Pancreas (tissue), 10 donors: ENCODE data around the gene MAG. TPM values are rescaled to one million over a fixed set of nuclear protein-coding genes. Genes with fewer than 3 reads are reported as not detected.
"Not testable (repeated sequence)": the region's sequence is repeated elsewhere in the genome, so short reads cannot be mapped to it uniquely, and the experiment has no call there.

Source experiments
- ATAC-seq, 4 donors: fragments of 200-7000 bp; cut with Tn5 transposase; one replicate each; pipeline versions ENCODE4 v1.8.0 to v1.9.1; 2020; ENCODE audit warnings: mild to moderate bottlenecking in 4 of 4, moderate library complexity in 4 of 4
- DNase-seq, 6 donors: peaks; one replicate each; pipeline ENCODE4 v3.0.0-alpha.2; 2020
- FAIRE-seq: peaks from 2 replicates; lab custom pipeline; 2012; peaks lifted over from hg19 to GRCh38; lab: Jason Lieb, UNC
- H3K27ac ChIP-seq, 4 donors: fragments of 200-600 bp; sonication (generic); 1 replicate in 3 of 4; 2 replicates in 1 of 4; pipeline versions ENCODE4 v1.5.0 to v1.8.0; 2020
- H3K27me3 ChIP-seq, 4 donors: fragments of 200-600 bp; one replicate each; pipeline ENCODE4 v1.8.0; 2021
- H3K36me3 ChIP-seq, 3 donors: fragments of 200-600 bp; sonication (generic) in 1 of 3; one replicate each; pipeline versions ENCODE4 v1.5.0 to v1.8.0; 2020 to 2021
- H3K4me1 ChIP-seq, 3 donors: fragments of 200-600 bp; one replicate each; pipeline ENCODE4 v1.8.0; 2021
- H3K4me3 ChIP-seq, 4 donors: fragments of 200-600 bp; sonication (generic) in 2 of 4; one replicate each; pipeline versions ENCODE4 v1.5.0 to v1.8.0; 2020 to 2021
- H3K9me3 ChIP-seq, 4 donors: fragments of 200-600 bp; one replicate each; pipeline ENCODE4 v1.8.0; 2021
- WGBS, 2 donors: extraction: QIAGEN DNeasy Blood & Tissue Kit; methylation state at CpG; one replicate each; pipeline ENCODE4 v1.1.7; 2013; 5-methylcytosine and 5-hydroxymethylcytosine counted together
- intact Hi-C, 3 donors: fragments of 100-400 bp; cut with DNase I; formaldehyde crosslinking; loops; one replicate each; pipeline versions ENCODE4 v1.11.1 to v1.14.2; 2022
- polyA plus RNA-seq, 2 donors: library from polyadenylated mRNA; stranded (reverse); fragments of 200-250 nt; gene quantifications; one replicate each; pipeline ENCODE4 v1.2.3, GENCODE V29; 2013
- total RNA-seq, 6 donors: library from RNA; stranded (reverse); fragmentation: NEBNext Ultra II Directional in 4 of 6; extraction: Animal tissue kit (Norgen Biotek cat#: 25700) in 4 of 6; gene quantifications; one replicate each; pipeline versions ENCODE4 v1.2.1 to v1.2.4, GENCODE V29; 2021 to 2023
- TF ChIP-seq, protein P1 (sequence below), 4 donors: fragments of 200-600 bp; sonication (generic) in 3 of 4; IDR thresholded peaks; one replicate each; pipeline versions ENCODE4 v1.5.0 to v1.8.0; 2021; ENCODE audit warnings: antibody characterized with exemption in 4 of 4
- donor health status: healthy with polysubstance abuse.
- donor health status: DM: no; HTN: no; CAD: no; lungs with moderate emphysema.
- donor health status: DM: no; HTN: no; CAD: no.
- donor health status: control.
- donor health status: control.
- donor health status: Bipolar disorder and iron deficiency.
- donor health status: DM: yes; HTN: yes; CAD: no.
- donor health status: DM: no; HTN: no; CAD: no.
- donor health status: DM: no; HTN: no; CAD: no.
- donor health status: DM: yes; HTN: yes; CAD: no.

The MAG gene
- total and polyA plus RNA-seq, 8 donors = 0.17 to 0.47 TPM; not detected in 6

DNA sequence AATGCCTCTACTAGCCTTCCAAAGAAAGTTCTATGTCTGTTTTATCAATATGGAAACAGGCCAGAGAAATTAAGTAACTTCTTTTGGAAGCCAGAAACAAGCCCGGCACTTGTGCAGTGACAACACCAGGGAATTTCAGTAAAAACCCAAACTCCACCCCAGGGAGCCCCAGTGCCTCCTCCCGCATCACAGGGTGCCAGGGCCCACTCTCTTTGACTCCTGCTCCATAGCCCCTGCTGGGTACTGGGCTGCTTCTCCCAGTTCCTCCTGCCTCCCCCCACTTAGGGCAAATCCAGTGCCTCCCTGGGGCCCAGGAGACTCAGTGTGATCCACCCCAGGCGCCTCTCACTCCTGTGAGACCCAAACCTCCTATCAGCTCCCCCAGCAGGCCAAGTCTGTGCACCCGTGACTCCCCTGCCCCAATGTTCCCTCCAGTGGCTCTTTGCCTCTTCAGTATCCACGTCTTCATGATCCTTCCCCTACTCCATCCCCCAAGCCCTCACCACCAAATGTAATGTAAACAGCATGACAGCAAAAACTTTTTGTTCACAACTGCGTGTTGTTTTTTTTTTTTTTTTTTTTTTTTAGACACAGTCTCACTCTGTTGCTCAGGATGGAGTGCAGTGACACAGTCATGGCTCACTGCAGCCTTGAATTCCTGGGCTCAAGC is 64.0 kb downstream of the MAG start:
- DNase-seq = no peak
- Histone ChIP-seq H3K36me3 (no peaks in the 10 kb centered on the region), H3K4me1 (peaks cover 0 to 4% (median 0%) of the 10 kb centered on the region in 3 donors), H3K4me3 (no peak overlapping the region), H3K27ac (no peak overlapping the region), H3K9me3 (no peaks in the 10 kb centered on the region), H3K27me3 (no peaks in the 10 kb centered on the region)
- intact Hi-C loops = no loop called here
- ATAC-seq = no peak
- FAIRE-seq = no peak
- WGBS, 2 donors = 52 to 74% methylated on average over 6 of the region's 6 CpGs
- TF ChIP-seq, protein P1, sequence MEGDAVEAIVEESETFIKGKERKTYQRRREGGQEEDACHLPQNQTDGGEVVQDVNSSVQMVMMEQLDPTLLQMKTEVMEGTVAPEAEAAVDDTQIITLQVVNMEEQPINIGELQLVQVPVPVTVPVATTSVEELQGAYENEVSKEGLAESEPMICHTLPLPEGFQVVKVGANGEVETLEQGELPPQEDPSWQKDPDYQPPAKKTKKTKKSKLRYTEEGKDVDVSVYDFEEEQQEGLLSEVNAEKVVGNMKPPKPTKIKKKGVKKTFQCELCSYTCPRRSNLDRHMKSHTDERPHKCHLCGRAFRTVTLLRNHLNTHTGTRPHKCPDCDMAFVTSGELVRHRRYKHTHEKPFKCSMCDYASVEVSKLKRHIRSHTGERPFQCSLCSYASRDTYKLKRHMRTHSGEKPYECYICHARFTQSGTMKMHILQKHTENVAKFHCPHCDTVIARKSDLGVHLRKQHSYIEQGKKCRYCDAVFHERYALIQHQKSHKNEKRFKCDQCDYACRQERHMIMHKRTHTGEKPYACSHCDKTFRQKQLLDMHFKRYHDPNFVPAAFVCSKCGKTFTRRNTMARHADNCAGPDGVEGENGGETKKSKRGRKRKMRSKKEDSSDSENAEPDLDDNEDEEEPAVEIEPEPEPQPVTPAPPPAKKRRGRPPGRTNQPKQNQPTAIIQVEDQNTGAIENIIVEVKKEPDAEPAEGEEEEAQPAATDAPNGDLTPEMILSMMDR (IDR thresholded peaks at IDR 0.05) = no peak

DNA sequence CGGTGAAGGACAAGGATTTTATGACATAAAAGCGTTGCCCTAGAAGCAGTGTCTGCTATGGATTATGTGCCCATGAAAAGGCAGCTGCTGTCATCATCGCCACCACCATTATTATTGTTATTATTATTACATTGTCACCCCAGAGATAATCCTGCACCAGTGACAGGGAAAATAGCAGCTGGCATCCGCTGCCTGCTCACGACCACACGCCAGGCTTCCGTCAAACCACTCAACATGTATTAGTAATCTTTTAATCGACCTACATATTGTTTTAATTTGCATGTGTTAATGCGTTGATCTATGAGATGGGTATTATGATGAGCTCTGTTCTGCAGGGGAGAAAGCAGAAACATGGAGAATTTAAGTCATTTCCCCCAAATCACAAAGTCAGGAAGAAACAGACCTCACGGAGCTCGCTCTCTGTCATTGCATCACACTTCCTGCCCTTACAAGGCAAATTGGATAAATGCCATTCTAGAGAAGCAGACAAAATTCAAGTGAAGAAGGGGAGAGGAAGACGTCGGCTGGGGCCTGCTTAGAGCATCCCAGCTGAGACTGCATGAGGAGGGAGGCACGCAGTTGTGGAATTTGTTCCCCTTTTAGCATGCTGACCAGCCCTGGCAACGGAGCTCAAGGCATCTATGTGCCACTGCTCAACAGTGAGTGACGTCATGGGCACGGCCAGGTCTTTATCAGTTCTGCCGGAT is 66.1 kb downstream of the MAG start, which contains the start of gene FFAR3:
TSS of gene FFAR3 (plus strand) at position 594 of the 707 bp plus-strand sequence. CDS start 431 bp downstream, outside the sequence.
- Histone ChIP-seq H3K27me3 (no peaks in the 10 kb centered on the region), H3K4me3 (no peak within 1 kb of the TSS), H3K36me3 (no peaks in the 10 kb centered on the region), H3K4me1 (peaks cover 0 to 4% (median 0%) of the 10 kb centered on the region in 3 donors), H3K27ac (no peak within 1 kb of the TSS), H3K9me3 (no peaks in the 10 kb centered on the region)
- ATAC-seq (peak; percentile 68 to 74 (median 73)), FAIRE-seq (no peak), DNase-seq (peak in 4 of 6 donors; percentile 51 to 67 (median 55))
- 34 to 54% methylated on average over 18 of the region's 18 CpGs for WGBS, 2 donors
- TF ChIP-seq, protein P1 (IDR thresholded peaks at IDR 0.05) = no peak
- intact Hi-C loops = no loop called here

DNA sequence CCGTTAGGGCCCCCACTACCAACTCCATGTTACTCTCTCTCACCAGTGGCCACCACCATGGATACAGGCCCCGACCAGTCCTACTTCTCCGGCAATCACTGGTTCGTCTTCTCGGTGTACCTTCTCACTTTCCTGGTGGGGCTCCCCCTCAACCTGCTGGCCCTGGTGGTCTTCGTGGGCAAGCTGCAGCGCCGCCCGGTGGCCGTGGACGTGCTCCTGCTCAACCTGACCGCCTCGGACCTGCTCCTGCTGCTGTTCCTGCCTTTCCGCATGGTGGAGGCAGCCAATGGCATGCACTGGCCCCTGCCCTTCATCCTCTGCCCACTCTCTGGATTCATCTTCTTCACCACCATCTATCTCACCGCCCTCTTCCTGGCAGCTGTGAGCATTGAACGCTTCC is 66.9 kb downstream of the MAG start:
- ATAC-seq, intact Hi-C loops, H3K9me3 ChIP-seq, H3K36me3 ChIP-seq, FAIRE-seq, H3K27ac ChIP-seq, H3K4me1 ChIP-seq, H3K4me3 ChIP-seq, DNase-seq, H3K27me3 ChIP-seq: not testable (repeated sequence)
- WGBS, 2 donors = 74 to 84% methylated on average over 8 to 11 of the region's 16 CpGs

DNA sequence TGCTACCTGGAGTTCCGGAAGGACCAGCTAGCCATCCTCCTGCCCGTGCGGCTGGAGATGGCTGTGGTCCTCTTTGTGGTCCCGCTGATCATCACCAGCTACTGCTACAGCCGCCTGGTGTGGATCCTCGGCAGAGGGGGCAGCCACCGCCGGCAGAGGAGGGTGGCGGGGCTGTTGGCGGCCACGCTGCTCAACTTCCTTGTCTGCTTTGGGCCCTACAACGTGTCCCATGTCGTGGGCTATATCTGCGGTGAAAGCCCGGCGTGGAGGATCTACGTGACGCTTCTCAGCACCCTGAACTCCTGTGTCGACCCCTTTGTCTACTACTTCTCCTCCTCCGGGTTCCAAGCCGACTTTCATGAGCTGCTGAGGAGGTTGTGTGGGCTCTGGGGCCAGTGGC is 67.4 kb downstream of the MAG start:
- ATAC-seq, H3K4me1 ChIP-seq, H3K27ac ChIP-seq, H3K9me3 ChIP-seq, H3K4me3 ChIP-seq, intact Hi-C loops, H3K27me3 ChIP-seq, H3K36me3 ChIP-seq, DNase-seq, FAIRE-seq: not testable (repeated sequence)
- 90 to 94% methylated on average over 13 to 21 of the region's 21 CpGs for WGBS, 2 donors

DNA sequence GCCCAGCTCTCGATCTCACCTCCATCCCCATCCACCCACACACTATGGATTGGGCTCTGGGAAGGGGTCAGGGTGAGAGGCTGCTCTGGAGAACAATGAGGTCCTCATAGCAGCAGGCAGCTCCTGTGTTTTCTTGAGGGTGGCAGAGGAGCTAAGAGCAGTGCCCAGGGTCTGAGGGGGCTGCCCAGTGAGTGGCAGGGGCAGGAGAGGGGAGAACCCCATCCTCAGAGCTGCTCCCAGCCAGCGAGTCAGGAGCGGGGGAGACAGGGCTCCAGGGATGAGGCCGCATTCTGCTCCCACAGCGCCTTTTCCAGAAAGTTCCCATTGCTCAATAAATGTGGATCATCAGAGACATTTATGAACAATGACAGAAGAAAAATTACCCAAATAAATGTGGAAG is 68.1 kb downstream of the MAG start:
- H3K27me3 ChIP-seq, H3K4me1 ChIP-seq, DNase-seq, H3K4me3 ChIP-seq, H3K27ac ChIP-seq, H3K36me3 ChIP-seq, H3K9me3 ChIP-seq, intact Hi-C loops, FAIRE-seq, ATAC-seq: not testable (repeated sequence)
- WGBS, 2 donors = 94% methylated on average over 4 of the region's 5 CpGs; no CpG with 5 or more reads in 1 of the 2 donors

DNA sequence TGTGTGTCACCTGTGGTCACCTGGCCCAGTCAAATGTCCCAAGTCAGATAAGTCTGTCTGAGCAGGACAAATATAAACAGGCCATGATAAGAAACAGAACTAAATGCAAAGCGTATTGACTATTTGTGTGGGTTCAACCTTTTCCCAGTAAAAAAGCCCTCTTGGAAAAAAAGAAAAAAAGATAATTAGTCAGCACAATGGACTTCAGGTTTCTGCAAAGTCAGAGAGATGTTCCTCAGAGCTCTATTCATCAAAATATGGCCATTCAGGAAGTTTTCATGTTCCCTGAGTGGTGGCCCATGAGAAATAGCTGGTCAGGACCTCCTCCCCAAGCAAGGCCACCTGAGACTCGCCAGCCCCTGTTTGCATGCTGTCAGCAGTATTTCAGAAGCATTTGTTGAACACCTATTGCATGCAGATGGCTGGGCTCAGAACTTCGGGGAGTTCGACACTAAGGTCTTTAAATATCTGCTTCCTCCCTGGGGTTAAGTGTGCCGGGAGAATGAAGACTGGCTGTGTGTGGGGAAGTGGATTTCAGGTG is 69.0 kb downstream of the MAG start:
- peaks cover 0 to 4% (median 0%) of the 10 kb centered on the region in 3 donors for H3K4me1 ChIP-seq
- no peaks in the 10 kb centered on the region for H3K9me3 ChIP-seq
- H3K27me3 ChIP-seq = no peaks in the 10 kb centered on the region
- DNase-seq (no peak), ATAC-seq (peak in 3 of 4 donors; percentile 31 to 75 (median 32)), FAIRE-seq (no peak)
- intact Hi-C loops = no loop called here
- no peak overlapping the region for H3K27ac ChIP-seq
- TF ChIP-seq, protein P1 (IDR thresholded peaks at IDR 0.05) = no peak
- WGBS, 2 donors = 29% methylated on average over 5 of the region's 5 CpGs; no CpG with 5 or more reads in 1 of the 2 donors
- H3K4me3 ChIP-seq = no peak overlapping the region
- no peaks in the 10 kb centered on the region for H3K36me3 ChIP-seq
